ENCODE results near the gene TAGLN. TPM values are rescaled to one million over a fixed set of nuclear protein-coding genes. Genes with fewer than 3 reads are reported as not detected.

Gene TAGLN
- total RNA-seq, 3 donors from 2014 or later (not counting 1 experiment from before 2014, with no cell fraction given): 8.2 to 18.0 (median 8.3) TPM

DNA sequence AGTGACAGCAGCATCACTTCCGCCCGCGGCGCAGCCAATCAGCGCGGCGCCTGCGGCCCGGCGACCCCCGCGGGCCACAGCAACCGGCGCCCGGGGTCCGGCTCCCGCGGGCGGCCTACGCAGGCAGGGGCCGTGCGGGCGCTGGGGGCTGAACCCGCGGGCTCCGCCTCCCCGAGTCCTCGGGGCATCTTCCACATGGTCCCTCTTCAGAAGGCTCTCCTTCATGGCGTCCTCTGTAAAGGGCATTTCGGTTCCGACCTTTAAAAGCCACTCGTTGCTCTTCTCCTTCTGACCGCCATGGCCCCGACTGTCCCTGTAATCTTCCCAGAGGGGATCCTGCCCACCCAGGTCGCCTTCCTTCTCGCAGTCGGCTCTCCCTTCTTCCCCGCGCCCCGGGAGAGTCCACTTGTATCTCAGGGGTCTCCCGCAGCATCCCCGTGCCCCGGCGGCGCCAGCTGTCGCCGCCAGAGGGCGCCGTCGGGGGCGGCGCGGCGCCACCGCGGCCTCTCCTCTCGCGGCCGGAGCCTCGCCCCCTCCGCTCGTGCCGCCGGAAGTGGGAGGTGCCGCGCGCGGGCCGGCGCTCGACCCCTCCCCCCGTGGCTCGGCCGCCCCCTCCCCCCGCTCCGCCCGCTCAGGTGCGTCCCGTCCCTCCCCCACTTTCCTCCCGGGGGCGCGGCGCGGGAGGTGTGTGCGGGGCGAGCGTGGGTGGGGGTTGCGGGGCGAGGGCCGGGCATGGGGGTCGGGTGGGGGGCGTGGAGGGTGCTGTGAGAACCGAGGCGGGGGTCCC is 33.1 kb downstream of the TAGLN start, which contains the start of gene RNF214:
Gene RNF214 (plus strand): TSS at position 580 of the 787 bp plus-strand sequence. CDS start 1,602 bp downstream, outside the sequence.
- Mint-ChIP-seq H3K4me1 (peaks cover 41 to 54% of the 10 kb centered on the region in 2 donors), H3K27me3 (ENCODE audit: low read depth in 2 of 2) (no peaks in the 10 kb centered on the region), H3K27ac (peak within 1 kb of the TSS; percentile 93 to 99), H3K4me3 (peak within 1 kb of the TSS; percentile 96), H3K9me3 (no peaks in the 10 kb centered on the region), H3K36me3 (no peaks in the 10 kb centered on the region)
- under 1% methylated on average over 71 of the region's 94 CpGs for WGBS (ENCODE audit: insufficient coverage)
- TF ChIP-seq, protein P1, sequence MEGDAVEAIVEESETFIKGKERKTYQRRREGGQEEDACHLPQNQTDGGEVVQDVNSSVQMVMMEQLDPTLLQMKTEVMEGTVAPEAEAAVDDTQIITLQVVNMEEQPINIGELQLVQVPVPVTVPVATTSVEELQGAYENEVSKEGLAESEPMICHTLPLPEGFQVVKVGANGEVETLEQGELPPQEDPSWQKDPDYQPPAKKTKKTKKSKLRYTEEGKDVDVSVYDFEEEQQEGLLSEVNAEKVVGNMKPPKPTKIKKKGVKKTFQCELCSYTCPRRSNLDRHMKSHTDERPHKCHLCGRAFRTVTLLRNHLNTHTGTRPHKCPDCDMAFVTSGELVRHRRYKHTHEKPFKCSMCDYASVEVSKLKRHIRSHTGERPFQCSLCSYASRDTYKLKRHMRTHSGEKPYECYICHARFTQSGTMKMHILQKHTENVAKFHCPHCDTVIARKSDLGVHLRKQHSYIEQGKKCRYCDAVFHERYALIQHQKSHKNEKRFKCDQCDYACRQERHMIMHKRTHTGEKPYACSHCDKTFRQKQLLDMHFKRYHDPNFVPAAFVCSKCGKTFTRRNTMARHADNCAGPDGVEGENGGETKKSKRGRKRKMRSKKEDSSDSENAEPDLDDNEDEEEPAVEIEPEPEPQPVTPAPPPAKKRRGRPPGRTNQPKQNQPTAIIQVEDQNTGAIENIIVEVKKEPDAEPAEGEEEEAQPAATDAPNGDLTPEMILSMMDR (IDR thresholded peaks at IDR 0.05): peak; percentile 94
- intact Hi-C loops (cut with micrococcal nuclease): loop anchor here (5.0 kb wide), 2 partner anchors 95 to 460 kb away; partner anchors contain the start of genes BUD13 and CEP164
- Histone ChIP-seq H3K4me1 (ENCODE audit: control insufficient read depth, insufficient read depth, low read length) (peaks cover 37% of the 10 kb centered on the region), H3K27ac (ENCODE audit: low read length) (peak within 1 kb of the TSS; percentile 99), H3K27me3 (ENCODE audit: control insufficient read depth, insufficient read depth, low read length) (no peaks in the 10 kb centered on the region), H3K36me3 (ENCODE audit: control insufficient read depth, insufficient read depth, low read length) (peaks cover 21% of the 10 kb centered on the region), H3K4me3 (ENCODE audit: low read length) (peak within 1 kb of the TSS; percentile 98), H3K9me3 (ENCODE audit: control insufficient read depth, insufficient read depth, low read length) (no peaks in the 10 kb centered on the region)
- peak; percentile 76 to 90 for DNase-seq
- peak; percentile 75 to 91 (median 84) for ATAC-seq

DNA sequence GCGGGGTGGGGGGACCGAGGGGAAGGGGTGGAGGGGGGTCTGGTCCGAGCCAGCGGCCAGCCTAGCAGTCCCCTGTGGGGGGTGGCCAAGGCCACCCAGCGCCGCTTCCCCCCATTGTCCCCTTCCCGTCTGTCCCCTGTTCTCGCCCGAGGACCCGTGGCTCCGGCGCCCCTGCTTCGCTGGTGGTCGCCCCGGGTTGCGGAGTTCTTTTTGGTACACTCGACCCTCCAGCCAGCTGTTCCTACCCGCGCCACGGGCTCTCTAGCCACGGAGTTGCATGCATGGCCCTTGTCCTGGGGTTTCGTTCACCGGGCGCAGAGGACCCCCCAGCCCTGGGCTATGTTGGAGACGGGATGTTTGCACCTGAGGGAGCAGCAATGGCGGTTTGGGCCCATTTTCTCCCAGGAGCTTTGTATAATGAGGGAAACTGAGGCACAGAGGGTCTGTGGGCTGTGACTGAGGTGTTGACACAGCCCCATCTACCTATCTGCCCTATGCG is 33.8 kb downstream of the TAGLN start:
- Mint-ChIP-seq H3K4me3 (peak overlapping the region; percentile 90), H3K27me3 (ENCODE audit: low read depth in 2 of 2) (no peaks in the 10 kb centered on the region), H3K4me1 (peaks cover 40 to 53% of the 10 kb centered on the region in 2 donors), H3K9me3 (no peaks in the 10 kb centered on the region), H3K27ac (peak overlapping the region; percentile 93 to 99), H3K36me3 (no peaks in the 10 kb centered on the region)
- no peaks in the 10 kb centered on the region for H3K9me3 ChIP-seq (ENCODE audit: control insufficient read depth, insufficient read depth, low read length)
- H3K4me1 ChIP-seq (ENCODE audit: control insufficient read depth, insufficient read depth, low read length): peaks cover 37% of the 10 kb centered on the region
- no peaks in the 10 kb centered on the region for H3K27me3 ChIP-seq (ENCODE audit: control insufficient read depth, insufficient read depth, low read length)
- TF ChIP-seq, protein P1 (IDR thresholded peaks at IDR 0.05): no peak
- H3K4me3 ChIP-seq (ENCODE audit: low read length): peak overlapping the region; percentile 49
- peaks cover 17% of the 10 kb centered on the region for H3K36me3 ChIP-seq (ENCODE audit: control insufficient read depth, insufficient read depth, low read length)
- peak; percentile 24 to 33 for DNase-seq
- H3K27ac ChIP-seq (ENCODE audit: low read length): peak overlapping the region; percentile 51
- peak in 1 of 3 donors; percentile 1 for ATAC-seq
- WGBS (ENCODE audit: insufficient coverage): 2% methylated on average over 24 of the region's 27 CpGs
- intact Hi-C loops (cut with micrococcal nuclease): loop anchor here (5.0 kb wide), 2 partner anchors 94 to 461 kb away; partner anchors contain the start of genes BUD13 and CEP164

DNA sequence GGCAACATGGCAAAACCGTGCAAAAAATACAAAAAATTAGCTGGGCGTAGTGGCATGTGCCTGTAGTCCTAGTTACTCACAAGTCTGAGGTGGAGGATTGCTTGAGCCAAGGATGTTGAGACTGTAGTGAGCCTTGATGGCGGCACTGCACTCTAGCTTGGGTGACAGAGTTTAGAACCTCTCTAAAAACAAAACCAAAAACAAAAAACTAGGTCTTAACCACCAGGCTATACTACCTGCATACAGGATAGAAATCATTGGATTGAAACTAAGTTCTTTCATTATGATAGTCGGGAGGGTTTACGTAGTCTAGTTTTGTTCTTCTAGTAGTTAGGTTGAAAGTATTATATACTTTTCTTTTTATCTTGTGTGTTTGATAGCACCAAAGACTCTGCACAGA is 39.1 kb downstream of the TAGLN start:
- no peak overlapping the region for H3K4me3 ChIP-seq (ENCODE audit: low read length)
- no peaks in the 10 kb centered on the region for H3K9me3 ChIP-seq (ENCODE audit: control insufficient read depth, insufficient read depth, low read length)
- no peak overlapping the region for H3K27ac ChIP-seq (ENCODE audit: low read length)
- no peaks in the 10 kb centered on the region for H3K27me3 ChIP-seq (ENCODE audit: control insufficient read depth, insufficient read depth, low read length)
- peaks cover 2% of the 10 kb centered on the region for H3K4me1 ChIP-seq (ENCODE audit: control insufficient read depth, insufficient read depth, low read length)
- TF ChIP-seq, protein P1 (IDR thresholded peaks at IDR 0.05): no peak
- Mint-ChIP-seq H3K27me3 (ENCODE audit: low read depth in 2 of 2) (no peaks in the 10 kb centered on the region), H3K9me3 (no peaks in the 10 kb centered on the region), H3K4me3 (no peak overlapping the region), H3K4me1 (peaks cover 4 to 9% of the 10 kb centered on the region in 2 donors), H3K36me3 (no peaks in the 10 kb centered on the region), H3K27ac (no peak overlapping the region)
- ATAC-seq (no peak), DNase-seq (no peak)
- intact Hi-C loops (cut with micrococcal nuclease): no loop called here
- peaks cover 14% of the 10 kb centered on the region for H3K36me3 ChIP-seq (ENCODE audit: control insufficient read depth, insufficient read depth, low read length)
- 97% methylated on average over 3 of the region's 5 CpGs for WGBS (ENCODE audit: insufficient coverage)
